ENCODE data around the gene AGAP3. TPM values are rescaled to one million over a fixed set of nuclear protein-coding genes. Genes with fewer than 3 reads are reported as not detected.

AGAP3 gene
- total RNA-seq, 3 donors from 2014 or later (not counting 1 experiment from before 2014, with no cell fraction given): 27.7 to 46.9 (median 42.8) TPM

DNA sequence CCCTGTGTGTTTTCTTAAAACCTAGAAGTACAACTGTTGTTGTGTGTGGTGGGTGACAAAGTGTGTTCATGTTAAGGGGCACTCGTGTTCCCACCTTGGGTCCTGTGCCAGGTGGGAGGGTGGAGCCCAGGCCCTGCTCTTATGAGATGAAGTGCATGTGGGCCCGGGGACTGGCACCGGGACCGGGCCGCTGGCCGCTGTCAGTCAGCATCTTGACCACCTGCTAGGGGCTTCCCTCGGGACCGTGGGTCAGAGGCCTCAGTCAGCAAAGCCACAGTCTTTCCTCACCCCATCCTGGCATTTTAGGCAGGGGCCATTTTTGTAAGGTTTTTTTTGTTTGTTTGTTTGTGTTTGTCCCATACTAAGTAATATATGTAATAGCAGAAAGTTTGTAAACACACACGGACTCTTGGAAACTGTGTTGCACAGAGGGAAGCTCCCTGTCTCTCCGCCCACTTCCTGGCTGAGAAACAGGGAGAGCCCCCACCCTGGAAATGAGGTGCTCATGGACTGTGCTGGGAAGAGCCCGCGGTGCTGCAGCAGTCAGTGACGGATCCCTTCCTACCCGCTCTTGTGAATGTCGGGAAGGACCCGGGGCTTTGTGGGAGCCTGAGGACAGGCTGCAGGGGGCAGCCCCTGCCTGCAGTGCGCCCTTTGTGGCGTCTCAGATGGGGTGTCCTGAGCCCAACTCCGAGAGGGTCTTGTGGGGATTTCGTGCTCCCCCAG lies 13.4 kb downstream of the AGAP3 start:
- H3K36me3 ChIP-seq (ENCODE audit: control insufficient read depth, insufficient read depth, low read length): no peaks in the 10 kb centered on the region
- no peak overlapping the region for H3K4me3 ChIP-seq (ENCODE audit: low read length)
- H3K36me3 Mint-ChIP-seq: no peaks in the 10 kb centered on the region
- DNase-seq (no peak), ATAC-seq (no peak)
- no peaks in the 10 kb centered on the region for H3K27me3 Mint-ChIP-seq (ENCODE audit: low read depth in 2 of 2)
- H3K4me3 Mint-ChIP-seq: no peak overlapping the region
- H3K27me3 ChIP-seq (ENCODE audit: control insufficient read depth, insufficient read depth, low read length): no peaks in the 10 kb centered on the region
- H3K27ac Mint-ChIP-seq: no peak overlapping the region
- no peaks in the 10 kb centered on the region for H3K4me1 ChIP-seq (ENCODE audit: control insufficient read depth, insufficient read depth, low read length)
- intact Hi-C loops (cut with micrococcal nuclease): no loop called here
- TF ChIP-seq, protein P1, sequence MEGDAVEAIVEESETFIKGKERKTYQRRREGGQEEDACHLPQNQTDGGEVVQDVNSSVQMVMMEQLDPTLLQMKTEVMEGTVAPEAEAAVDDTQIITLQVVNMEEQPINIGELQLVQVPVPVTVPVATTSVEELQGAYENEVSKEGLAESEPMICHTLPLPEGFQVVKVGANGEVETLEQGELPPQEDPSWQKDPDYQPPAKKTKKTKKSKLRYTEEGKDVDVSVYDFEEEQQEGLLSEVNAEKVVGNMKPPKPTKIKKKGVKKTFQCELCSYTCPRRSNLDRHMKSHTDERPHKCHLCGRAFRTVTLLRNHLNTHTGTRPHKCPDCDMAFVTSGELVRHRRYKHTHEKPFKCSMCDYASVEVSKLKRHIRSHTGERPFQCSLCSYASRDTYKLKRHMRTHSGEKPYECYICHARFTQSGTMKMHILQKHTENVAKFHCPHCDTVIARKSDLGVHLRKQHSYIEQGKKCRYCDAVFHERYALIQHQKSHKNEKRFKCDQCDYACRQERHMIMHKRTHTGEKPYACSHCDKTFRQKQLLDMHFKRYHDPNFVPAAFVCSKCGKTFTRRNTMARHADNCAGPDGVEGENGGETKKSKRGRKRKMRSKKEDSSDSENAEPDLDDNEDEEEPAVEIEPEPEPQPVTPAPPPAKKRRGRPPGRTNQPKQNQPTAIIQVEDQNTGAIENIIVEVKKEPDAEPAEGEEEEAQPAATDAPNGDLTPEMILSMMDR (IDR thresholded peaks at IDR 0.05): no peak
- 93% methylated on average over 20 of the region's 20 CpGs for WGBS (ENCODE audit: insufficient coverage)
- H3K4me1 Mint-ChIP-seq: peaks cover 0 to 4% of the 10 kb centered on the region in 2 donors
- no peak overlapping the region for H3K27ac ChIP-seq (ENCODE audit: low read length)
- no peaks in the 10 kb centered on the region for H3K9me3 Mint-ChIP-seq
- no peaks in the 10 kb centered on the region for H3K9me3 ChIP-seq (ENCODE audit: control insufficient read depth, insufficient read depth, low read length)

DNA sequence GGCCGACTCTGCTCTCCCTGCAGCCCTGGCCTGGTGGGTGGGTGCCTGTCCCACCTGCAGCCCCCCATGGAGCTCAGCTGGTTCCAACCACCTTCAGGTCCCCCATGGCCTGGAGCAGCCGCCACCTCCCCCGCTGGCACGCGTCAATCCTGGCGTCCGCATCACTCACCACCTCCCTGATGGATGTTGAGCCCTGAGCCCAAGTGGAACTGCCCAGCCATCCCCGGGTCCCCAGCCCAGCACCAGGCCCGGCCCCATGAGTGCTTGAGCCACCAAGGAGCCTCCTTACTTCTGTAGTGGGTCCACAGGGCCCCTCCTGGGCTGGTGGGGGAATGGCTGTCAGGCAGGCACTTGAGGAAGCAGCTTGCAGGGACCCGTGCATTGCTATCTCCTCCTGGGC lies 14.6 kb downstream of the AGAP3 start:
- H3K27ac Mint-ChIP-seq: no peak overlapping the region
- H3K27me3 ChIP-seq (ENCODE audit: control insufficient read depth, insufficient read depth, low read length): no peaks in the 10 kb centered on the region
- intact Hi-C loops (cut with micrococcal nuclease): no loop called here
- no peaks in the 10 kb centered on the region for H3K9me3 Mint-ChIP-seq
- no peak overlapping the region for H3K4me3 Mint-ChIP-seq
- no peak overlapping the region for H3K27ac ChIP-seq (ENCODE audit: low read length)
- 95% methylated on average over 10 of the region's 10 CpGs for WGBS (ENCODE audit: insufficient coverage)
- TF ChIP-seq, protein P1 (IDR thresholded peaks at IDR 0.05): no peak
- DNase-seq (no peak), ATAC-seq (no peak)
- H3K4me3 ChIP-seq (ENCODE audit: low read length): no peak overlapping the region
- H3K4me1 ChIP-seq (ENCODE audit: control insufficient read depth, insufficient read depth, low read length): no peaks in the 10 kb centered on the region
- H3K4me1 Mint-ChIP-seq: peaks cover 0 to 6% of the 10 kb centered on the region in 2 donors
- no peaks in the 10 kb centered on the region for H3K9me3 ChIP-seq (ENCODE audit: control insufficient read depth, insufficient read depth, low read length)
- no peaks in the 10 kb centered on the region for H3K27me3 Mint-ChIP-seq (ENCODE audit: low read depth in 2 of 2)
- no peaks in the 10 kb centered on the region for H3K36me3 ChIP-seq (ENCODE audit: control insufficient read depth, insufficient read depth, low read length)
- H3K36me3 Mint-ChIP-seq: no peaks in the 10 kb centered on the region

GRCh38 chr7:151101621-151102396 lies 15.5 kb downstream of the AGAP3 start:
- 87% methylated on average over 24 of the region's 24 CpGs for WGBS (ENCODE audit: insufficient coverage)
- Histone ChIP-seq H3K27ac (ENCODE audit: low read length) (no peak overlapping the region), H3K36me3 (ENCODE audit: control insufficient read depth, insufficient read depth, low read length) (no peaks in the 10 kb centered on the region), H3K9me3 (ENCODE audit: control insufficient read depth, insufficient read depth, low read length) (no peaks in the 10 kb centered on the region), H3K4me1 (ENCODE audit: control insufficient read depth, insufficient read depth, low read length) (no peaks in the 10 kb centered on the region), H3K4me3 (ENCODE audit: low read length) (no peak overlapping the region), H3K27me3 (ENCODE audit: control insufficient read depth, insufficient read depth, low read length) (no peaks in the 10 kb centered on the region)
- DNase-seq (no peak), ATAC-seq (no peak)
- Mint-ChIP-seq H3K27ac (no peak overlapping the region), H3K9me3 (no peaks in the 10 kb centered on the region), H3K36me3 (no peaks in the 10 kb centered on the region), H3K27me3 (ENCODE audit: low read depth in 2 of 2) (no peaks in the 10 kb centered on the region), H3K4me3 (no peak overlapping the region), H3K4me1 (peaks cover 0 to 6% of the 10 kb centered on the region in 2 donors)
- intact Hi-C loops (cut with micrococcal nuclease): no loop called here
- TF ChIP-seq, protein P1 (IDR thresholded peaks at IDR 0.05): no peak
